NCI-H187 (cell line): ENCODE data around the gene SLFN14.
"Not testable (repeated sequence)": the region's sequence is repeated elsewhere in the genome, so short reads cannot be mapped to it uniquely, and the experiment has no call there.

Source experiments
- DNase-seq, 2 experiments: peaks; one replicate each; lab custom pipeline; 2025; lab: John Stamatoyannopoulos, UW

The SLFN14 gene

DNA sequence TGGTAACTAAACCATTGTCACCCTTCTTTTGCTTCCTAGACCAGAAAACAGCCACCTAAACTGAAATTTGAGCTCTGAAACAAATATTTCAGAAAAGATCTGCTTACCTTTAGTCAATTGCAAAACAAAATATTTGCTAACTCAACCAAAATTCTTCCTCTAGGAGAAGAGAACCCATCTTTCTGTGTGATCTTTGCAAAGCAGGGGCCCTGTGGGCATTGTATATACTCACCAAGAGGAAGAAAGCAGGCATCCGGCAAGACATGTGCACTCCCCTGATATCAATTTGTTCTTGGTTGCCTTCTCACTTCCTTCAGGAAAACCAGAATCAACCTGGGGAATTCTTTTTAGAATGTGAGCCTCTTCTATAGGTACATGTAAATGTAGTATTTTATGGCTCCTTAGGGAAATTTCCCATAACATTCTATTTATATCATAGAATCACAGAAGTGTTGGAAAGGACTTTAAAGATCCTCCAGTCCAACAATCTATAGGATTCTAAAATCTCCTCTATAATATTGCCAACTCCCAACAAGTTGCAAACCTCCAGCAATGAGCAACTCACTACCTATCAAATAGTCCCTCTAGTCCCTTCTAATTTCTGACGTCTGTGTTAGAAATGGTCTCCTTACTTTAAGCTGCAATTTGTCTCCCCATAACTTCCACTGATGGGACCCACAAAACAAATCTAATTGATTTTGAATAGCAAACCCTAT, 966 bp downstream of the SLFN14 start:
- no peak for DNase-seq

GRCh38 chr17:35557353-35557752, 3.3 kb downstream of the SLFN14 start:
- no peak for DNase-seq

DNA sequence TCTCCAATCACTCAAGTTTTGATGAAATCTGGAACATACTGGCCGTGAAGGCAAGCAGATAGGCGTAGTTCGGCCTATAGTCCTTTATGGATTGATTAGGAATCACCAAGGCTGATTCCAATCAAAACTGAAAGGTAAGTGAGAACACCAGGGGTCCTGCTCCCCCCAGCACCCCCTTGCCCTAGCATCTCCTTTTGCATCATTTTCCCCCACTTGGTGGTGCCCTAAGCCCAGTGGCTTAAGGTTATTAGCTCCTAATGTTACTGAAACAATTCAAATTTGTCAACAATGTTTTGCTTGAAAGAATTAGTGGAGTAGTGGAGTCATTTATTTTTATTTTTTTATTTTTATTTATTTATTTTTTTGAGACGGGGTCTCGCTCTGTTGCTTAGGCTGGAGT, 4.9 kb downstream of the SLFN14 start:
- no peak for DNase-seq

GRCh38 chr17:35554668-35555067, 6.0 kb downstream of the SLFN14 start:
- no peak for DNase-seq

DNA sequence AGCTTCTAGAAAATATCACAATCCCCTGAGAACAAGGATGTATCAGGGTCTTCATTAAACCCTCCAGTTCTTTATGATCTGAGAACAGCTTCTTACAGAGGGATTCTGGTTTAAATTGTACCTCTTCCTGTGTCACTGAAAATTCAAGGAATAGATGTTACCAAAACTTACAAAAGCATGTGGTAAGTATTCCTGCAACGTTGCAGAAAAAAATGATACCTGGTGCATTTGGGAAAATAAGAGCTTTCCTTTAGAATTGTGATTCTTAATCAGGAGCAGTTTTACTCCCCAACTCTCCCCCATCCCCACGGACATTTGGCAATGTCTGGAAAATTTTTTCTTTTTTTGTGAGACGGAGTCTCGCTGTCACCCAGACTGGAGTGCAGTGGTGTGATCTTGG, 7.3 kb downstream of the SLFN14 start:
- DNase-seq, result no peak

- no peak for DNase-seq
Observed at GRCh38 chr17:35548978-35549377, 11.6 kb downstream of the SLFN14 start.

DNA sequence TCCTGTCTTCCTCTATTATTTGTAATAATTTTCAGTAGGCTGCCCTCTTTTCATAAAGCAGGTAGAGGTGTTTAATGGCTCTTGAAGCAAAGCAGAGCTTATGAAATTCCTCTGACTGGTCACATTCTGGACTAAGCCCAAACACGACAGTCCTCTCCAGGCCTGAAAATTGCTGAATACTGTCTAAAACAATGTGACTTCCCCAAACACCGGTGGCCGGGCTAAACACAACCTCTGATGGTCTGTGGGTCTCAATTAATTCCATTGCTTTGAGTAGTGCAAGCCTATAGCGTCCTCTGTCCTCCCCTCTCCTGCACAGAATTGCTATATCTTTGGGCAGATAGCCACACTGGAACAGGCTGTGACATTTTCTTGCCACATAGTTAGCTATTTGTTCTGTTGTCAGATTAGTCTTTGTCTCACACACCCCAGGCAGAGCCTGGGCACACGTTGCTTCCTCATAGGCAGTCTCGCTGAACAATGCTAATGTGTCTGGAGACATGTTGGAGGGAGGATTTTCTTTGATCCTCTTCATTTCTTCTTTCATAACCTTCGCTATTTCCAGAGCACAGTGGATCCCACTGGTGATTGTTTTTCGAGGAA, 12.3 kb downstream of the SLFN14 start:
- DNase-seq, result no peak

DNA sequence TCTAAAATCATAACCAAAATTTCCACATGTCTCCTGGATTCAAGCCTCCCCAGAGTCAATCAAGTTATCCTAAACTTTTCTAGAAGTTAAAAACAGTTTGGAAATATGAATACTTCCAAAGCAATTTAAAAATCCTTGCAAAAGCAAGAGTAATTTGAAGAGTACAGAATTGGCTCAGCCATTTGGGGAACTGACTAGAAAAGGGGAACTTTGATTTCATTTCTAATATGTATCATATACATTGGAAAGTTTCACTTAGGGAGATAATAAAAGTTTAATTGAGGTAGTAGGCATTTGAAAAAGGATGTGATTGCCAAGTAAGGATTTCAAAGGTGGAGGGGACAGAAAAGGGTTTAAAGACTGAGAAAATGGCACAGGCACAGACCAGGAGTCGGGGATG, 14.1 kb downstream of the SLFN14 start:
- no peak for DNase-seq

DNA sequence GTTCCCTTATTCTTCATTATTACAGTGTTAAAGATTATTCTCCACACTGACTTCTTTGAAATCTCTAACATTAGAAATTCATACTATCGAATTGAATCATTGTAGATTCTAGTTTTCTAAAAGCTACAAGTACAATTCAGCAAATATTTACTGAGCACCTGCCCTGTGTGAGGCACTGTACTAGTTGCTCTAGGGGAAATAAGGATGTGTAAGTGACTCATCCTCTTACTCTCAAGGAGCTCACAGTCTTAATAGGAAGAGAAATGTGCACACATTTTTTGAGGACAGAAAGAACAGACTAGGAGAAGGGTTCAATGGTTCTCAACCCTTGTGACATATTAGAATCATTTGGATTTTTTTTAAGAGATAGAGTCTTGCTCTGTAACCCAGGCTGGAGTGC, 15.5 kb downstream of the SLFN14 start:
- no peak for DNase-seq

- no peak for DNase-seq
Observed at GRCh38 chr17:35543856-35544255, 16.8 kb downstream of the SLFN14 start.

GRCh38 chr17:35542990-35543389, 17.6 kb downstream of the SLFN14 start:
- no peak for DNase-seq

GRCh38 chr17:35541434-35541833, 19.2 kb downstream of the SLFN14 start:
- DNase-seq, result no peak

DNA sequence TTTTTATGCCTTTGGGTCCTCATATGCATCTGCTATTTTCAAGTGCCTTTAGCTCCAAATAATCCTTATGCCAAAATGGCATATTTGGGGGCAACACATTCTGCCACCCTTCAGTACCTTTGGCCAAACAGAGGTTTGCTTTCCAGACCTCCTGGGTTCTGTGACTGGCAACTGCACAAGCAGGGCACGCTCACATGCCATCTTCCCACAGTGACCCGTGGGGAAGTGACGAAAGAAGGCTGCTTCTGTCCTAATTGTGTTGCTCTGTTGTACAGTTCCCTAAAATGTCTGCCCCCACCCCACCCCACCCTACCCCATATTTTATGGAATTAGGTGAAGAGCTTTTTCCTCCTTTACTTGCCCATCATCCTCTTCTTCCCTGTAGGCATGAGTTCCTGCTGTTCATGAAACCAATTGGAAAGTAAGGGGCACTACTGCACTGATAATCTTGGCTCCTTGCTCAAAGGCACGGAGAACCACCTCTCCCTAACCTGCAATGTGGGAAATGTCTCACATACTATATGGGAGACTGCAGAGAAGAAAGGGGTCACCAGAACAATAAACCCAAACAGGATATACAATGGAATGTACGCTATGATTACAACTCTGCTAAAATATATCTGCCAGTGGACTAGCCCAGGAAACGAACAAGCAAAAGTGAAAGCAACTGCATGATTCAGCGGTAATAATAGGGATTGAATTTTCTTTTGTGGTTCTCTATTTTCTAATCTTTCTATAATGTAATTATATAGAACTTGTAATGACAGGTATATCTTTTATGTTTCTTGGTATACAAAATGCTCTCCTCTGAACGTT, 19.8 kb downstream of the SLFN14 start:
- DNase-seq, result no peak

DNA sequence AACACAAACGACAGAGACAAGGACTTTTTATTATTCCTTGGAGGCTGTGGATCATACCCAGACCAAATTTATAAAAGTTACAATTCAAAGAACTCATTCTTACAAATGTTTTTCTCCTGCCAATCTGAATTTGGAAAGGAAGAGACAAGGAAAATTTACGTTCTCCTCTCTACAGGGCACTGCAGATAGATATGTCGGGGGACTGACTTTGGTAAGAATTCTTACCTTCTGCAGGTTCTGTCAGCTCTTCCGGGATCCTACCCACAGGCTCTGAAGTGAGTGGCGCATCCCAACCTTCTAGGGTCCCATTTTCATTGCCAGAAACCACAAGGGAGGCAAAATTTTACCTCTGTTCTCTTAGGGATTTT, 21.0 kb downstream of the SLFN14 start:
- no peak for DNase-seq

DNA sequence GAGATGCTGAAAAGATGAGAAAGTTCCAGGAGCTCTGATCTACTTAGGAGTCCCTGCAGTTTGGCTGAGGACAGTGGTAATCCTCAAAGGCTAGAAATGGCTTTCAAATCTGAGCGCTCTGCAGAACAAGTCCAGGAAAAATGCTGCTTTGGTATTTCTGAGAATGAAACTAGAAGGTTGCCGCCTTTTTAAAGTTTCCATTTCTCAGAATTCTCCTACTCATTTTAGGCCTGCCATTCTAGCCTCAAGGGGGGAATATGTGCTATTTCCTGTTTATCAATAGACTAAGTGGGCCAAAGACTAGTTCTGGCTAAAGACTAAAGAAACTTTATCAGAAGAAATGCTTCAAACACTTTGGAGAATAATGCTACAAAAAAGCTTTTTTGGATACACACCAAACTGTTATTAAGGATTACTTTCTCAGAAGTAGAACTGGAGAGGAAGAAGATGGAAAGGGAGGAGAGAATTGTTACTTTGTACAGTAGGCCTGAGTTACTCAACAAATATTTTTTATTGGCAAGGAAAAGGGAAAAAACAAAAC, 22.9 kb downstream of the SLFN14 start, which contains the start of gene SLFN12L:
Gene SLFN12L, minus strand, starts transcription at position 78 of the 541 bp plus-strand sequence. CDS start 15,314 bp downstream, outside the sequence.
- no peak for DNase-seq

DNA sequence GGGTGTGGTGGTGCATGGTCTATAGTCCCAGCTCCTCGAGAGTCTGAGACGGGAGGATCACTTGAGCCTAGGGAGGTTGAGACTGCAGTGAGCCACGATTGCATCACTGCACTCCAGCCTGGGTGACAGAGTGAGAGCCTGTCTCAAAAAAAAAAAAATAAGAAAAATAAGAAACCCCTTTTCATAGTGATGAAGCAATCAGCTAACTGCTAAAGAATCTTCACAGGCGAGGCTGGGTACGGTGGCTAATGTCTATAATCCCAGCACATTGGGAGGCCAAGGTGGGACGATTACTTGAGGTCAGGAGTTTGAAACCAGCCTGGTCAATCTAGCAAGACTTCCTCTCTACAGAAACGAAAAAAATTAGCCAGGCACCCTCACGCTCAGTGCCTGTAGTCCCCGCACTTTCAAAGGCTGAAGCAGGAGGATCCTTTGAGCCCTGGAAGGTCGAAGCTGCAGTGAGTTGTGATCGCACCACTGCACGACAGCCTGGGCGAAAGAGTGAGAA, 23.9 kb downstream of the SLFN14 start:
- no peak for DNase-seq

DNA sequence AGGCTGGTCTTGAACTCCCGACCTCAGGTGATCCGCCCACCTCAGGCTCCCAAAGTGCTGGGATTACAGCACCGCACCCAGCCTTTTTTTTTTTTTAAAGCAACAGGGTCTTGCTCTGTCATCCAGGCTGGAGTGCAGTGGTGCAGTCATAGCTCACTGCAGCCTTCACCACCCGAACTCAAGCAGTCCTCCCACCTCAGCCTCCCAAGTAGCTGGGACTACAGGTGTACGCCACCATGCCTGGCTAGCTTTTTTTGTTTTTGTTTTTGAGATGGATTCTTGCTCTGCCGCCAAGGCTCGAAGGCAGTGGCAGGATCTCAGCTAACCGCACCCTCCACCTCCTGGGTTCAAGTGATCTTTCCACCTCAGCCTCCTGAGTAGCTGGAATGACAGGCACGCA, 25.2 kb downstream of the SLFN14 start:
- not testable (repeated sequence) for DNase-seq

DNA sequence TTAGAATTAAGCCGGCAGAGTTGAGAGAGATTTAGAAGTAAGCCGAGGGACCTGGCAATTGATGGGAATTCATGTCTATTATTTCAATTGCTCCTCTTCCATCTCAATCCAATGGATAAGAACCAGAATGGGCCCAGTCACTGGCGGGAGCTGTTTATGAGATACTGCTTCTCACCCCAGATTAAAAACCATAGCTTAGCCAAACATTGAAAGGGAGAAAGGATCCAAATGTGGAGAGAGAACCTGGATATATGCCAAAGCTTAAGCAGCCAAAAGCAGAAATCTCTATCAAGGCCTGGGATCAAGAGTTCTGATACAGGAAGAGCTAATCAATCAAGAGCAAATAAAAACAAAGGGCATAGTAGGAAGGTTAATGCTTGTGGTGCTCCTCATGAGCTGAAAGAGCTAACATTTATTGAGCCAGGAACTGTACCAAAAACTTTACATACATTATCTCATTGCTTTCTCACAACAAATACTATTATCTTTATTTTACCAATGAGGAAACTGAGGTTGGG, 26.0 kb downstream of the SLFN14 start:
- no peak for DNase-seq

GRCh38 chr17:35531160-35531559, 29.5 kb downstream of the SLFN14 start:
- no peak for DNase-seq

DNA sequence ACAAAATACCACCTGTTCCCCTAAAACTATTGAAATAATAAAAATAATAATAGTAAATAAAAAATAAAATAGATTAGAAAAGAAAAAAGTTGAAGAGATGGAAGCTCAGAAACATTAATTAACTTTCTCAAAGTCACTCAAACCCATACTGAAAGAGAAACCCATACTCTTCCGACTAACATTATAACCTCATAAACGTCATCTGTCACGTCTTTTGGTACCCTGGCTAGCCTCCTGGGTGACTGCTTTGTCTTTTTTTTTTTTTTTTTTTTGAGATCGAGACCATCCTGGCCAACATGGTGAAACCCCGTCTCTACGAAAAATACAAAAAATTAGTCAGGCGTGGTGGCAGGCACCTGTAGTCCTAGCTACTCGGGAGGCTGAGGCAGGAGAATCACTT, 30.8 kb downstream of the SLFN14 start:
- DNase-seq, result no peak

DNA sequence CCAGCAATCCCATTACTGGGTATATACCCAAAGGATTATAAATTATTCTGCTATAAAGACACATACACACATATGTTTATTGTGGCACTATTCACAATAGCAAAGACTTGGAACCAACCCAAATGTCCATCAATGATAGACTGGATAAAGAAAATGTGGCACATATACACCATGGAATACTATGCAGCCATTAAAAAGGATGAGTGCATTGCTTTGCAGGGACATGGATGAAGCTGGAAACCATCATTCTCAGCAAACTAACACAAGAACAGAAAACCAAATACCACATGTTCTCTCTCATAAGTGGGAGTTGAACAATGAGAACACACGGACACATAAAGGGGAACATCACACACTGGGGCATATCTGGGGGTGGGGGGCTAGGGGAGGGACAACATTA, 31.3 kb downstream of the SLFN14 start:
- DNase-seq, result not testable (repeated sequence)

GRCh38 chr17:35523296-35523695, 37.3 kb downstream of the SLFN14 start:
- no peak for DNase-seq
